Activated naive CD8-positive, alpha-beta T cell (primary cell): ENCODE measurements around the gene ADAM15.

ENCODE experiments used
- H3K27ac Mint-ChIP-seq: one replicate; pipeline ENCODE4 v1.8.0; 2021; ENCODE audit warnings: mixed read lengths
- H3K27me3 Mint-ChIP-seq: one replicate; pipeline ENCODE4 v1.8.0; 2021; ENCODE audit warnings: mixed read lengths
- H3K36me3 Mint-ChIP-seq: one replicate; pipeline ENCODE4 v1.8.0; 2021; ENCODE audit warnings: mixed read lengths
- H3K4me1 Mint-ChIP-seq: one replicate; pipeline ENCODE4 v1.8.0; 2021; ENCODE audit warnings: low read depth, mixed read lengths
- H3K4me3 Mint-ChIP-seq: one replicate; pipeline ENCODE4 v1.8.0; 2021; ENCODE audit warnings: mild to moderate bottlenecking, mixed read lengths
- H3K9me3 Mint-ChIP-seq: one replicate; pipeline ENCODE4 v1.8.0; 2021; ENCODE audit warnings: low read depth, mixed read lengths

The ADAM15 gene

GRCh38 chr1:155018617-155019348 lies 32.3 kb upstream of the ADAM15 start:
- no peak overlapping the region for H3K27ac Mint-ChIP-seq

GRCh38 chr1:155019377-155020245 lies 31.5 kb upstream of the ADAM15 start:
- H3K4me3 Mint-ChIP-seq: no peak overlapping the region
- no peak overlapping the region for H3K27ac Mint-ChIP-seq
- H3K9me3 Mint-ChIP-seq: no peaks in the 10 kb centered on the region
- peaks cover 24% of the 10 kb centered on the region for H3K4me1 Mint-ChIP-seq
- H3K36me3 Mint-ChIP-seq: no peaks in the 10 kb centered on the region
- H3K27me3 Mint-ChIP-seq: peaks cover 1% of the 10 kb centered on the region

More at GRCh38 chr1:155018617-155019348, 32.3 kb upstream of the ADAM15 start:
- Mint-ChIP-seq H3K36me3 (no peaks in the 10 kb centered on the region), H3K27me3 (peaks cover 1% of the 10 kb centered on the region), H3K4me3 (no peak overlapping the region), H3K9me3 (no peaks in the 10 kb centered on the region), H3K4me1 (peaks cover 32% of the 10 kb centered on the region)

- H3K36me3 Mint-ChIP-seq: no peaks in the 10 kb centered on the region
- no peak overlapping the region for H3K4me3 Mint-ChIP-seq
- H3K27ac Mint-ChIP-seq: no peak overlapping the region
- H3K27me3 Mint-ChIP-seq: peaks cover 1% of the 10 kb centered on the region
- H3K9me3 Mint-ChIP-seq: no peaks in the 10 kb centered on the region
- H3K4me1 Mint-ChIP-seq: peaks cover 6% of the 10 kb centered on the region
Observed at GRCh38 chr1:155022136-155022926, 28.8 kb upstream of the ADAM15 start.

GRCh38 chr1:155022927-155023236 lies 28.2 kb upstream of the ADAM15 start:
- peaks cover 3% of the 10 kb centered on the region for H3K4me1 Mint-ChIP-seq
- no peak overlapping the region for H3K27ac Mint-ChIP-seq
- H3K27me3 Mint-ChIP-seq: peaks cover 1% of the 10 kb centered on the region
- H3K36me3 Mint-ChIP-seq: no peaks in the 10 kb centered on the region
- H3K4me3 Mint-ChIP-seq: no peak overlapping the region
- H3K9me3 Mint-ChIP-seq: no peaks in the 10 kb centered on the region

- H3K9me3 Mint-ChIP-seq: no peaks in the 10 kb centered on the region
- peaks cover 1% of the 10 kb centered on the region for H3K27me3 Mint-ChIP-seq
- no peak overlapping the region for H3K27ac Mint-ChIP-seq
- no peaks in the 10 kb centered on the region for H3K4me1 Mint-ChIP-seq
- H3K4me3 Mint-ChIP-seq: no peak overlapping the region
- no peaks in the 10 kb centered on the region for H3K36me3 Mint-ChIP-seq
Observed at GRCh38 chr1:155023627-155024026, 27.5 kb upstream of the ADAM15 start.

GRCh38 chr1:155024315-155024714 lies 26.8 kb upstream of the ADAM15 start:
- H3K4me3 Mint-ChIP-seq: no peak overlapping the region

GRCh38 chr1:155026154-155026553 lies 25.0 kb upstream of the ADAM15 start:
- Mint-ChIP-seq H3K9me3 (no peaks in the 10 kb centered on the region), H3K4me1 (no peaks in the 10 kb centered on the region), H3K27me3 (peaks cover 1% of the 10 kb centered on the region), H3K4me3 (no peak overlapping the region), H3K36me3 (no peaks in the 10 kb centered on the region), H3K27ac (no peak overlapping the region)

More at GRCh38 chr1:155024315-155024714, 26.8 kb upstream of the ADAM15 start:
- Mint-ChIP-seq H3K9me3 (no peaks in the 10 kb centered on the region), H3K4me1 (no peaks in the 10 kb centered on the region), H3K27me3 (peaks cover 1% of the 10 kb centered on the region), H3K27ac (no peak overlapping the region), H3K36me3 (no peaks in the 10 kb centered on the region)

GRCh38 chr1:155026588-155026987 lies 24.5 kb upstream of the ADAM15 start:
- H3K4me3 Mint-ChIP-seq: no peak overlapping the region
- no peaks in the 10 kb centered on the region for H3K4me1 Mint-ChIP-seq
- H3K36me3 Mint-ChIP-seq: no peaks in the 10 kb centered on the region
- peaks cover 1% of the 10 kb centered on the region for H3K27me3 Mint-ChIP-seq
- H3K9me3 Mint-ChIP-seq: no peaks in the 10 kb centered on the region
- no peak overlapping the region for H3K27ac Mint-ChIP-seq

- H3K36me3 Mint-ChIP-seq: no peaks in the 10 kb centered on the region
Observed at GRCh38 chr1:155029513-155030242, 21.4 kb upstream of the ADAM15 start.

GRCh38 chr1:155030243-155030795 lies 20.8 kb upstream of the ADAM15 start:
- Mint-ChIP-seq H3K4me3 (no peak overlapping the region), H3K27me3 (no peaks in the 10 kb centered on the region), H3K9me3 (no peaks in the 10 kb centered on the region), H3K27ac (no peak overlapping the region), H3K4me1 (no peaks in the 10 kb centered on the region), H3K36me3 (no peaks in the 10 kb centered on the region)

More at GRCh38 chr1:155029513-155030242, 21.4 kb upstream of the ADAM15 start:
- no peak overlapping the region for H3K27ac Mint-ChIP-seq
- no peaks in the 10 kb centered on the region for H3K9me3 Mint-ChIP-seq
- H3K4me1 Mint-ChIP-seq: no peaks in the 10 kb centered on the region
- no peaks in the 10 kb centered on the region for H3K27me3 Mint-ChIP-seq
- no peak overlapping the region for H3K4me3 Mint-ChIP-seq

GRCh38 chr1:155030899-155031298 lies 20.2 kb upstream of the ADAM15 start:
- no peaks in the 10 kb centered on the region for H3K36me3 Mint-ChIP-seq
- no peaks in the 10 kb centered on the region for H3K9me3 Mint-ChIP-seq
- no peaks in the 10 kb centered on the region for H3K27me3 Mint-ChIP-seq
- H3K27ac Mint-ChIP-seq: no peak overlapping the region
- no peaks in the 10 kb centered on the region for H3K4me1 Mint-ChIP-seq
- no peak overlapping the region for H3K4me3 Mint-ChIP-seq

- Mint-ChIP-seq H3K27ac (no peak overlapping the region), H3K9me3 (no peaks in the 10 kb centered on the region), H3K36me3 (no peaks in the 10 kb centered on the region), H3K27me3 (no peaks in the 10 kb centered on the region), H3K4me3 (no peak overlapping the region), H3K4me1 (no peaks in the 10 kb centered on the region)
Observed at GRCh38 chr1:155032886-155033285, 18.2 kb upstream of the ADAM15 start.

GRCh38 chr1:155033524-155033923 lies 17.6 kb upstream of the ADAM15 start, which contains the start of the genes DCST1 and DCST2:
DCST1 (plus strand) TSS chr1:155033824; CDS start chr1:155034037, 213 bp downstream.
DCST2 (minus strand) TSS chr1:155033781; CDS start chr1:155033701, 80 bp downstream.
- no peak within 1 kb of the TSS for H3K4me3 Mint-ChIP-seq
- H3K36me3 Mint-ChIP-seq: no peaks in the 10 kb centered on the region
- no peaks in the 10 kb centered on the region for H3K27me3 Mint-ChIP-seq
- H3K9me3 Mint-ChIP-seq: no peaks in the 10 kb centered on the region
- no peaks in the 10 kb centered on the region for H3K4me1 Mint-ChIP-seq
- H3K27ac Mint-ChIP-seq: no peak within 1 kb of the TSS
